GM19043 (cell line): ENCODE data around the gene TINCR.

Experiments
- ATAC-seq: cut with Tn5 transposase; IDR thresholded peaks from one replicate; pipeline ENCODE4 v1.9.1; 2021; ENCODE audit warnings: low read depth; ENCODE audit not compliant: unreplicated experiment

TINCR gene

DNA sequence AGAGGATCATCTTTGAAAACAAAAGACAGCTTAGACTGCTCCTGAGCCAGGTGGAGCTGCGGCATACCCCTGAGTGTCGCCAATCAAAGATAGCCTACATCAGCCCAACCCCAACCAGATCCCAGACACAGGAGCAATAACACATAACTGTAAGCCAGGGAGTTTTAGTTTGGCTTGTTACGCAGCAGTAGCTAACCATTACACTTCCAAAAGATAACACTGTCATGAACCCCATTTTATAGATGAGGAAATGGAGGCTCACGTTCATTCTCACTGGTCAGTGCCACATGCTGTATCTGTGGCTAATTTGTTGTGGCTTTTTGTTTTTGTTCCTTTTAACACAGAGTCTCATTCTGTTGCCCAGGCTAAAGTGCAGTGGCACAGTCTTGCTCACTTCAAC, 47.3 kb downstream of the TINCR start:
- ATAC-seq, result no peak

DNA sequence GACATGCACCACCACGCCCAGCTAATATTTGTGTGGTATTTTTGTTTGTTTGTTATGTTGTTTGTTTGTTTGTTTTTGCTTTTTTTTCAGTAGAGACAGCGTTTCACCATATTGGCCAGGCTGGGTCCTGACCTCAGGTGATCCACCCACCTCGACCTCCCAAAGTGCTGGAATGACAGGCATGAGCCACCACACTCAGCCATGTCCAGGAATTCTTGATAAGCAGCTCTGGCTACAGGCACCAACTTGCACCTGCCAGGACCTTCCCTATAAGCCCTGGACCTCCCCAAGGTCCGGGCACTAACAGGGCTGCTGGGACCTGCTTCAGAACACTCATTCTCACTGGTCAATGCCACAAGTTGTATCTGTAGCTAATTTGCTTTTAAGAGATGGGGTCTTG, 48.7 kb downstream of the TINCR start:
- no peak for ATAC-seq

DNA sequence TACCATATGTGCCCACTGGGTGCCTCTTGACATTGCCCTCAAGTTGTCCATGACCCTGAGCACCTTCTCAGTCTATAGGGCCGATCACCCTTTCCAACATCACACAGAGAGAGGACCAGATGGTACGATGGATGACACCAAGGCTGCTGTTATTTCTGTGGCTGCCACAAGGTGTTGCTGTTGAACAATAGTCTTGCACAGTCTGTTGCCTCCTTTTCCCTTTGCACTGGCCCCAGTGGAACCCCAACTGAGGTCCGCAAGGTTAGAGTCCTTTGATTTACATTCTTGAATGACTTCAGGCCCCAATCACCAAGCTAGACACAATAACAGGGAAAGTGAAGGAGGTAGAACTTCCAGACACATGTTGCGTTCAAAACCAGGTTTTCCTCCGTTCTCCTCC, 52.0 kb downstream of the TINCR start:
- no peak for ATAC-seq

DNA sequence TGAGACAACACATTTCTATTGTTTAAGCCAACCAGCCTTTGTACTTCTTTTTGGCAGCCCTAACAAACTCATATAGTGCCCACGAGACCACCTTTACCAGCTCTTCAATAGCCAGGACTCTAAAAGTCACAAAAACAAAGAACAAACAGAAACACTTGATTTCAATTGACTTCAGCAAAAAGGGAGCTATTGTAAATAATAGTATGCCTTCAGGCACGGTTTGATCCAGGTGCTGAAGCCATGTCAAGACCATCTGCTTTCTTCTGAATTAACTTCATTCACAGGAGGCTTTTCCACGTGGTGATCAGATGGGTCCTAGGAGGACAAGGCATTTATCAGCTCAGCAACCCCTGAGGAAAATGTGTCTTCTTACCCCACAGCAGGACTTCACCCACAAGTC, 53.8 kb downstream of the TINCR start:
- ATAC-seq, result no peak

DNA sequence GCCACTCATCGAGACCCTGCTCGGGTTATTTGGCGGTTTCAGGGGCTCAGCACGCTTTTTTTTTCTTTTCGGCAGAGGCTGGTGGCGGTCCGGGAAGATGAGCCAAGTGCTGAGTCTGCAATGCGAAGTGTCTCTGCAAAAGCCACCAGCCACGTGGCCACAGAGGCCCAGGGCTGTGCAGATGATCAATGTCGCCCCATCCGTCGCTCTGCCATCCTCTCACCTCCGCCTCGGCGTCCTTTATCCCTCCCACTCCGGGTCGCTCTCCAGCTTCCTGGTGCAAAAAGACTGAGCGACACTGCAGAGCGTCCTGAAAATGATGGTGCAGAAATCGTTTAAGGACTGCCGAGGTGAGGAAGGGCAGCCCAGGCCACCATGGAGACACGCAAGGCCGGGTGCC, 55.0 kb downstream of the TINCR start:
- no peak for ATAC-seq
